NCI-H510A treated with DMSO at 0.1 percent for 48 hours (cell line): ENCODE results near the gene DUSP6.

Source experiments
- DNase-seq: peaks from one replicate; lab custom pipeline; 2025; lab: John Stamatoyannopoulos, UW

DUSP6 gene

GRCh38 chr12:89328151-89329030 is 23.9 kb downstream of the DUSP6 start:
- DNase-seq, result no peak

- no peak for DNase-seq
Measured at GRCh38 chr12:89327486-89328094, 24.7 kb downstream of the DUSP6 start.

DNA sequence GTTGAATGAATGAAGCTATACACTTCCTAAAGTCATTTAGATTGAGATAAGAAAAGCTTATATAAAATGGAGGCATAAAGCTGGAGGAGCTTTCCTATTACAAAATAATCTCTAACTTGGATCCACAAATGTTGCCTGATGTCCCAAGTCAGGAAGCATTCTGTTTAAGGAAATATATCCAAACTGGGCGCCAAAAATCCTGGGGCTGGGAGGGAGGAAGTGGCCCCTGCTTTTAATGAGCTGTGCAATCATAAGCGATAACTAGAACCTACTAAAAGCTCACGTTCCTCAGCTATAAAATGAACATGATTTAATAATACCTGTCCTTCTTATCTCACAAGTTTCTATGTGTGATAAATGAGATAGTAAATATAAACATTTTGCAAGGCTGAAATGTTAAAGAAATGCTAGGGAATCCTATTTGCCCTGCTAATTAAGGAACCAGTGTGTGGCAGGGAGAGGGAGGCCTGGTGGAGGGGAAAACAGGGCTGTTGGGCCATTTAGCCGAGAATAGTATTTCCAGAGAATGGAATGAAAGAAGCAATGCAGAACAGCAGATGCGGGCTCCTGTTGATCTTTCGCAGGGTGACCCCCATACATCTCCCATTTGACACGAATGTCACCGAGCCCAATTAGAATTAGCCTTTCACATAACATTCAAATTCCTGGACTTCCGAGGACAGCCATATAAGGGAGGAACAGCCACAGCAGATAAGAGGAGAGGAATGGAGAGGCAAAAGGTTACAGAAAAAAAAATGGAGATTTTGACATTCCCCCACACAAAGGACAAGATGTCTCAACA is 25.9 kb downstream of the DUSP6 start:
- no peak for DNase-seq

DNA sequence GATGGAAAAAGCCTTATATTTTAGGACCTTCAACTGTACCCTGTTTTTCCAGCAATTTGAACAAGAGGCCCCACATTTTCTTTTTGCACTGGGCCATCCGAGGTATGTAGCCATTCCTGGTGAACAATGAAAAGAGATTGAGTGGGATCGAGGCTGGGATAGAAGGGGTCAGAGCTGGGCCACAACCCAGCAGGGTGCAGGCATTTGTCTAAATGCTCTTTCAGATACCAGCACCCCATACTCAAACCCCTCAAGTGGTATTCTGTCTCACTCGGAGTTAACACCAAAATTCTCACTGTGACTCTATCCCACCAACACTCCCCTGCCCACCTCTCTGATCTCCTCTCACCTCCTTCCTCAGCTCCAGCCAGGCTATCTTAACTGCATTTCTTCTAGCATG is 26.8 kb downstream of the DUSP6 start:
- DNase-seq, result no peak

DNA sequence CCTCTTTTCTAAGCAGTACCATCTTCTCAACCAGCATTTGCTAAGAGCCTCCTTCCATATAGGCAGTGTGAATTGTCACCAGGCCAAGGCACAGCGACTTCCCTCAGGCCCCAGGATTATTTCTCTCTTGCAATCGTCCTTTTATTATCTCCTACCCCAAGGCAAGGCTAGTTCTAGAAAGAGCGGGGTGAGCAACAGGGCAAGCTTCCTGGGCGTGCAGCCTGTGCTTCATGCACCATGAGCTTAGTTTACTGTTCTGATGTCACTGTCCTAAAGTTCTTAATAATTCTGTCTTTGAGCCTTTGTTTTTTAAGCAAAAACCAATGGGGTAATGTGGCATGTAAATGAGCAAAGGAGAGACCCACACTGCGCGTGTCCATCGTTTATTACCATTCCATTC is 27.9 kb downstream of the DUSP6 start:
- no peak for DNase-seq

DNA sequence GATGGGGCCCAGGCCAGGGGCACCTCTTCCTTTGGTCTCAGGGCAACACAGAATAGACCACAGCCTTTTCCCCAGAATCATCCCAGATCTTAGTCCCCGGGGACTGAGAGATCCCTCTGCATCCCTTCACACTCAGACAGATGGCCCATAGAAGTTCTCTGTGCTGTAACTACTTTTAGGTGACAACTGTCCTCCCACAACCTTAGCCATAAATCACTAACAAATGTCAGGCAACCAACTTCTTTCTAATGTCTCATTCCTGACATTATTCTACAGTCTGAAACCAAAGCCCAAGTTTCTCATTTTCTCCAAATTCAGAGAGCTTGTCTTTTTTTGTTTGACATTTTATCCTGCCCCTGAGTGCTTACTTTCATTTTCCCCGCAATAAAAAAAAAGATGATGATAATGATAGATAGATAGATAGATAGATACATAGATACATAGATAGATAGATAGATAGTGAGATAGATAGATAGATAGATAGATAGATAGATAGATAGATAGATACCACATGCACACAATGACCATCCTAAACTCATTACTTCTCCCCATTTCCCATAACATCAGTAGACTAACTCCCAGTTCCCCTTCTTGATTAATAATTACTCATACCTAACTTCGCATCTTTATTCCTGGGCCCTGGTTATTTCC is 28.6 kb downstream of the DUSP6 start:
- DNase-seq, result no peak

GRCh38 chr12:89320735-89321134 is 31.6 kb downstream of the DUSP6 start:
- DNase-seq, result no peak

- no peak for DNase-seq
Measured at GRCh38 chr12:89319606-89320005, 32.7 kb downstream of the DUSP6 start.

DNA sequence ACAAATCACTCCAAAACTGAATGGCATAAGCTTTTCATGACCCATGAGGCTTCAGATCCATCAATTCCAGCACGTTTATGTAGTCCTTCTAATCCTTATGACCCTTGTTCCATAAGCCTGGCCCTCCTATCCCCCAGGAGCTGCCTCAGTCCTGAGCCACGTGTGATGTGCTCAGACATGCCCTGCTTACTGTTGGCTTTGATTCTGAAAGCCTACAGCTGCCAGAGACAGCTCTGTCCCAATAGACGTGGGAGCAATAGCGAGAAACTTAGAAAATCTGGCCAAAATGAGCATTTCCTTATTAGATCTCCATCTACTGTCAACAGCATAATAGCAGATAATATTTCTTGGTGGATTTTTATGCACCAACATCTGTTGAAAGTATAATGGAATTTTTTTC is 33.2 kb downstream of the DUSP6 start:
- no peak for DNase-seq

DNA sequence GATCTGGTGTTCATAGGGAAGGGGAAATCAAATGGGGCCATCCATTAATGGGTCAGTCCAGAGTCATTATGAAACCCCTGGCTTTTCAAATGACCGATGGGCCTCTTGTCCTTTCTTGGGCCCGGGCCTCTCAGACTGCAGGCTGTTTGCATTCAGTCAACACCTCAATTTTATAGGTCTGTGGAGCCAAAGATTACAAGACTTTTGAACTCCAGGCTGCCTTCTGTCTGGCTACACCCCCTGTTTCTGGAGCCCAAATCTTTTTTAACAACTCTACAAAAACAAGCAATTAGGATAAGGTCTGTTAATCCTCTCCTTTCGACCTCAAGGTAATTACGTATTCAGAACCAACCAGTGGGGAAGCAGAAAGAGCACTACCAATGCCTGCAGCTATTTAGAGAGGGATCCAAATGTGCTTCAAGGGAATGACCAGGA is 35.6 kb downstream of the DUSP6 start:
- DNase-seq, result no peak

- DNase-seq, result no peak
Measured at GRCh38 chr12:89314060-89314761, 38.1 kb downstream of the DUSP6 start.

DNA sequence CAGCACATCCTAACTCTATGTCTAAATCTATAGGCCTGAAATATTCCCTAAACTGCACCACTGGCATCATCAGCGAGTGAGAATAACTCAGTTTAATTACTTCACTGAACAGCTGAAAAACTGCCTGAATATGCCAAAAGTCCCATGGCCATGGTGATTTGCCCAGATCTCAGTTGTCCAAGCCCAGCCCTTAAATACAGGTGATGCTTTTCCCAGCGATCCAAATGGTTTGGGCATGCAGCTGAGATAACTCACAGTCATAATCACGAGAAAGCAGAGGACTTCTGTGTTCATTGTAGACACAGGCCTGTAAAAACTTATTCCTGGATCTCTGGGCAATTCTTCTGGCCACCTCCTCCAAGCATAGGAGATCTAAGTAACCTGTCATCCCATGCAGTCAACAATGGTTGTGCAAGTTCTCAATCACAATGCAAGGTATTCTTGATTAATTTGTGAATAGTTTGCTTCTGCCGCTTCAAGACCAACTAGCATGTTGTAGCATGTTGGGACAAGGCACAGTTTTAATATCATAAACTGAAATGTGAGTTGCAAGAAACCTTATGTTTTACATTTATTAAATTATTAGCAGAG is 40.5 kb downstream of the DUSP6 start:
- DNase-seq, result no peak

- DNase-seq, result no peak
Measured at GRCh38 chr12:89309815-89310214, 42.5 kb downstream of the DUSP6 start.

- DNase-seq, result no peak
Measured at GRCh38 chr12:89309440-89309802, 42.9 kb downstream of the DUSP6 start.

DNA sequence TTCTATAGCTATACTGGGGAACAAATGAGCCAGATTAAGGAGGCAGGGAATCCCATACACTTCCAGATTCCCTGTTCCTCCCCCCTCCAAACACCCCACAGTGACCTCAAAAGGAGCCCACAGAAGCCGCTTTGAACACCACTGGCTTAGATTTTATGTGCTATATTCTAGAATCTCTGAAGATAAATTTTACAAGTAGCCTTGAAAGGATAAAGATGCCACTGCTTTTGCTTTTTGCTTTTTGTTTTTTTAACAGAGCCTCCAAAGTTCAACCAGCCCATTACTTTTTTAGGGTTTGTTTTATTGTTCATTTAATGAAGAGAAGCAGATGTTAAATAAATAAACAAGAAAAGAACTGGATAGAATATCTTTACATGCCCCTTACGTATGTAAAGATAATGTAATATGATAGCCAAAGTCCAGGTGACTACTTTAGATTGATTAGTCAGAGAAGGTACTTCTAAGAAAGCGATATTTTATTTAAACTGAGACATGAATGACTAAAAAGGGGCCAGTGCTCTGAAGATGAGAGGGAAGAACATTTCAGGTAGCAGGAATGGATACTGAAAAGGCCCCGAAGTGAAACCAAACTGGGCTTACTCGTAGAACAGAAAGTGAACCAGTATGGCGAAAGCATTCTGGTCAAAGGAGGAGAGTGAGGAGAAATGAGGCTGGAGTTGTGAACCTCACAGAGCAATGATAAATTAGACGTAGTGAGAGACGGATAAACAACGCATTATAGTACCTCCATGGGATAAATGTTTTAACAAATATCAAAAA is 44.6 kb downstream of the DUSP6 start:
- peak; percentile 64 for DNase-seq

GRCh38 chr12:89306827-89307473 is 45.4 kb downstream of the DUSP6 start:
- no peak for DNase-seq

- DNase-seq, result peak; percentile 11
Measured at GRCh38 chr12:89305373-89305772, 46.9 kb downstream of the DUSP6 start.

- no peak for DNase-seq
Measured at GRCh38 chr12:89299931-89300330, 52.4 kb downstream of the DUSP6 start.

- no peak for DNase-seq
Measured at GRCh38 chr12:89299417-89299816, 52.9 kb downstream of the DUSP6 start.
